Retinal pigment epithelial cell (primary cell): ENCODE results near the gene UNC13C.

ENCODE experiments used
- DNase-seq: peaks from one replicate; pipeline ENCODE4 v3.0.0-alpha.2; 2010; ENCODE audit warnings: low read depth
- H3K4me3 ChIP-seq: 2 replicates; pipeline ENCODE4 v1.5.1; 2011; ENCODE audit warnings: mild to moderate bottlenecking, low read length, control low read depth, moderate library complexity
- CTCF ChIP-seq: conservative IDR thresholded peaks from 2 replicates; pipeline ENCODE4 v1.5.1; 2011; ENCODE audit warnings: low read depth, low read length, control low read depth, inconsistent platforms

The UNC13C gene

DNA sequence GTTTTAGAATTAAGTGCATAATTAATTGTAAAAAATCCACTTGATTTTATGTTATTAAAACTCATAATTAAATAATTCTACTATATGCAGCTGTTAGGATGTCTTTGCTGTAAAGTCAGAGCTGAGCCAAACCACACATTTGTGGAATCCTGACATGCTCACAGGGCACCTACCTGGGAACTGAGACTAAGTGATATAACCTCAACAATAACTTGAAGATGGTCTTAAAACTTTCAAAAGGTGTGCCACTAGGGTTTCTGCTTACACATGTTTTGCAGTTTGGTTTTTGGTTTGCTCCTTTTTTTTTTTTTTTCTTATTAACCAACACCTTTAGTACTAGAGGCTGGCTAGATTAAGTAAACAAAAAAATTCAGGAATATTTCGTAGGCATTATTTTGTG, 549.8 kb downstream of the UNC13C start:
- H3K4me3 ChIP-seq: no peak overlapping the region
- DNase-seq: no peak
- no peak for TF ChIP-seq CTCF

DNA sequence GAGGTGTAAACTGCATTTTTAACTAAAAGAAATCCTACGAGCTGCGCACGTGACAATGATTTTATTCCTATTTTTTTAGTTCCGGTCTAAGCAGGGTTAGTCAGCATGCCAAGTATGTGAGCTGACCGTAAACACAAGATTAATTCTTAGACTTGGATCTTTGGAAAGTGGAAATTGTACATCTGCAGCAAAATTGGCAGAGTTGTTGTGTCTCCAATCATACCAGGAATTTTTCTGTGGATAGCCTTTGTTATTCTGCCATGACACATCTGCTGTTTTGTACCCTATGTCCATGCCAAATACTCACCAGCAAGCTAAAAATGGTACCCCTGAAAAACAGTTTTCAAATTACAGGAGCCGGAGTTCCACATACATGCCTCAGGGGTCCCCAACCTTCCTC, 562.5 kb downstream of the UNC13C start:
- DNase-seq: peak; percentile 16
- TF ChIP-seq CTCF: no peak
- peak overlapping the region; percentile 3 for H3K4me3 ChIP-seq

DNA sequence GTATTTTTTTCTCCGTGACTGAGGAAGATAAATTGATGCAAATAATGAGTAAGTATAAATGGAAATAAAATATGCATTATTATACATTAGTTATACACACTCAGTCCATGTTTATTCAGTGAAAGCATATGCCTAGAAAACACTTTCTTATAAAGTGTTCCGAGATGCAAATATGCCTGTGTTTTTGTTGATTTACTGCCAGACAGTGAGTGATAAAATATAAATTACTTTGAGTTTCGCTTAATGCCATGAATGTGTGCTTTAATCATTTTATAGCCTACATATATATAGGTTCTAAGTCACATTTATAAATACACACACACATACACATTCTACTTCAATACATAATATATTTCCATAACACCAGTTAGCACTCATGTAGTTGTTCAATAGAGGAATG, 569.2 kb downstream of the UNC13C start:
- no peak overlapping the region for H3K4me3 ChIP-seq
- no peak for DNase-seq
- TF ChIP-seq CTCF: no peak

GRCh38 chr15:54550954-54551353, 572.7 kb downstream of the UNC13C start:
- no peak for TF ChIP-seq CTCF
- no peak overlapping the region for H3K4me3 ChIP-seq
- no peak for DNase-seq

DNA sequence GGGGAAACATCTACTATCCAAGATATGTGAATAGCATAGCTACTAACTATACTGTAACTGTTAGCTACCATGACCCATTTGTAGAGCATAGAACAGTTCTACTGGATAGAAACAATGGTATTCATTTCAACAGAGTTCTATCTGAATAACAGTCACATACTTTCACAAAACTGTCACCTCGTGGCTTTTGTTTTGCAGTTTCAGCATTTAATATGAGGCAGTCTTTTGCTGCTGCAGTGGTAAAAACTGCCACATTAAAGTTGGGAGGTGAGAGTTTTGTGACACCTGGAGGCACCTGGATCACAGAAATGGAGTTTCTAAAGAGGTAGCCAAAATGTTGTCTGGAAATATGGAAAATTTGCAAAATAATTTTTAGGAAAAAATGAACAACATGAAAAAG, 578.0 kb downstream of the UNC13C start:
- no peak for TF ChIP-seq CTCF
- DNase-seq: no peak
- no peak overlapping the region for H3K4me3 ChIP-seq

- no peak for DNase-seq
- TF ChIP-seq CTCF: no peak
- H3K4me3 ChIP-seq: no peak overlapping the region
These were observed 581.3 kb downstream of the UNC13C start for GRCh38 chr15:54559405-54560069.

- no peak overlapping the region for H3K4me3 ChIP-seq
- DNase-seq: no peak
- no peak for TF ChIP-seq CTCF
These were observed 582.2 kb downstream of the UNC13C start for GRCh38 chr15:54560417-54560816.
